Putamen (tissue), 1 donor: ENCODE measurements around the gene AJAP1.
A peak's percentile ranks its signal among the peaks of the same experiment; 100 is the strongest.

Experiments used
- DNase-seq: peaks from one replicate; pipeline ENCODE4 v3.0.0-alpha.2; 2016; ENCODE audit warnings: low spot score

AJAP1 gene

DNA sequence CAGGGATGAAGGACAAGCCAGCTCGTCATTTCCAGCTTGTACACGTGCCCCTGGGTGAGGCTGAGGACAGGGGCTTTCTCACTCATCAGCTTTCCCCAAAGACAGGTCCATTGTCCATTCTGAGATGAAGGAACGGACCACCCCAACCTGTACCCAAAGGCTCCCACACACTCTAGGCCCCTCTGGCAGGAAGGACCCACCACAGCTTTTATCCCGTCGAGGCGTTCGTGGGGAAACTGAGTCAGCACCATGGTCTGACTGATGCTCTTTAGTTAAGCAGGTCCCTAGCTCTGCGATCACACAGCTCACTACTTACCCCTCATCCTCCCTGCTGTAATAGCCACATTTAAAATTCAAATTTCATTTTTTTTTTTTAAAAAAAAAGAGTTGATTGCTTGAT is 117.3 kb downstream of the AJAP1 start:
- no peak for DNase-seq

DNA sequence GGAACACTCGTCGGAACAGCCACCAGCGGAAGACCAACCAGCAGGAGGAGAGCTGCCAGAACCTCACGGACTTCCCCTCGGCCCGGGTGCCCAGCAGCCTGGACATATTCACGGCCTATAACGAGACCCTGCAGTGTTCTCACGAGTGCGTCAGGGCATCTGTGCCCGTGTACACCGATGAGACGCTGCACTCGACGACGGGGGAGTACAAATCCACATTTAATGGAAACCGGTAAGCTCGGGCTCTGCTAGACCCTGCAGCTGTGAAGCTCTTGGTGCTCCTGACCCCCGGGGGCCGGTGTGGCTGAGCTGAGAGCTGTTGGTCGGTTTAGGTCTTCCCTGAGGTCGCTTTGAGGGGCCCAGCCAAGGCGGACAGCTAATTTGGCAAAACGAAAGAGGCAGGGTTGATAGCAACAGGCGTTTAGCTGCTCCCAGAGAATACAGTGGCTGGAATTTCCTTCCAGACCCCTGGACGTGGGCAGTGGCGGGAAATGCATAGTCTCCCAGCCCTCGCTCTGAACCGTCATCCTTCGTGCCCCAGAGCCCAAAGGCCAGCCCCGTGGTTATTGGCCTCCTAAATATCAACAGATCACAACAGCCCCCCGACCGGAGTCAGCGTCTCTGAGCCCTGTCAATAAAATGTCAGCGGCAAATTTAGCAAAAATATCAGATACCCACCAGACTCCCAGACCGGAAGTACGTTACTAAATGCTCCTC is 118.0 kb downstream of the AJAP1 start:
- DNase-seq = no peak

DNA sequence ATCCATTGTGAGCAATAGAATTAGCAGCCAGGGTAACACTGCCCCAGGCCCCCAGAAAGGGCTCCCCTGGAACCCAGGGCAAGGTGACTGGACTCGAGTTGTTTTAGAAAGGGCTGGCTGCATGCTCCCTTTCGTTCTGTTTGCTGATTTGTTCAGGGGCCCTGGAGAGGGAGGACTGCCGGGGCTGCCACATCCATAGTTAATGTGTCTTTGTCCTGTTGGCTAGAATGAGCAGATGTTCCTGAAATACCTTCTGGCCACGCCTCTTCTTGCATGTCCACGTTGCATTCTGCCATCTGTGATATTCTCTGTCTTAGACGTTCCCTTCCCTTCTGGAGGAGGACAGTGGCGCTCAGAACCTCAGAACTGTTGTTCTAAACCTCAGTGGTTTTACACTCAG is 118.8 kb downstream of the AJAP1 start:
- no peak for DNase-seq

DNA sequence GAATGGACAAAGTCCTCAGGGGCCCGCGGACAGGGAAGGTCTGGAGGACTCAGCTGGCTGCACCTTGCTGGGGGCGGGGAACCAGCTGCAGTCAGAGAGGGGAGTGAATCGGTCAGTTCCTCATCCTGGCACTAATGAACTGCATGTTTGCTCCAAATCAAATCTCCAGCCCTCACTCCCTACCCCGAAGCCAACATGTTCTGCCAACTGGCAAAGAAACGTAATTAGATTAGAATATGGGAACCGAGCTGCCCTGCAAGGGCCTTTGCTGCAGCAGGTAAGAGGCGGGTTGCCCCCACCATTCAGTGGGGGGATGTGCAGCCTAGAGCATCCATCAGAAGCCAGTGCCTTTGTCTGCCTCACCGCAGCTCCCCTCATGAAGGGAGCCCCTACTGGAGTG is 121.1 kb downstream of the AJAP1 start:
- no peak for DNase-seq

DNA sequence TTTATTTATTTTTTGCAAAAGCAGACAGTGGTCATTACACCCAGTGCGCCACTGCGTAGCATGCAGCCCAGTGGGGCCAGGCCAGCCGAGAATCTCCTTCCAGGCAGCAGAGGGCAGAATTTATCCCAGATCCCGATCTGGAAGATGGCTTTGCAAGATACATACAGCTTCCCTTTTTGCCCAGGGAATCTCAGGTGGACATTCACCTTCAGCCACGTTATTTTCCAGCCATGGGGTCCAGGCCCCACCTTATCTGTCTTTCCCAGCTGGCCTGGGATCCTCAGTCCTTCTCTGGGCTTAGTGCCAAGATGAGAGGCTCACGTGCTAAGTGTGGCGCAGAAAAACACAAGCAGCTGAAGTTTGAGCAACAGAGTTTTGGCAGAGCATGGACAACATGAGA is 123.6 kb downstream of the AJAP1 start:
- peak; percentile 21 for DNase-seq

DNA sequence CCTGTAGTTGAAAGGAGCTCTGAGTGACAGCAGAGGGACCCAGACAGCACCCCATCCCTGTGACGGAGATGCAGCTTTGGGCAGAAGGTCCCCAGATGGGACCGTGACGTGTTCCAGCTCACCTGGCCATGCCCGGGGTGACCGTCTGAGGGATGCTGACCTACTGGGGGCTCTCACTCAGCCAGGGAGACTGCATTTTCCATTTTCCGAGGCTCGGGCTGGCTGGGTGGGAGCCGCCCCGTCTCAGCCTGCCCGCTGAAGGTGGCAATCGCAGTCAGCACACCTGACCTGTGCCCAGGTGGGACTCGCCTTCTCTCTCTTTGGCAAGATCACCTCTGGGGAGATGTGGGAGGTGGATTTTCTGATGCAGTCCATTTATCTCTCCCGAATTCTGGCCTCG is 127.2 kb downstream of the AJAP1 start:
- DNase-seq = no peak

DNA sequence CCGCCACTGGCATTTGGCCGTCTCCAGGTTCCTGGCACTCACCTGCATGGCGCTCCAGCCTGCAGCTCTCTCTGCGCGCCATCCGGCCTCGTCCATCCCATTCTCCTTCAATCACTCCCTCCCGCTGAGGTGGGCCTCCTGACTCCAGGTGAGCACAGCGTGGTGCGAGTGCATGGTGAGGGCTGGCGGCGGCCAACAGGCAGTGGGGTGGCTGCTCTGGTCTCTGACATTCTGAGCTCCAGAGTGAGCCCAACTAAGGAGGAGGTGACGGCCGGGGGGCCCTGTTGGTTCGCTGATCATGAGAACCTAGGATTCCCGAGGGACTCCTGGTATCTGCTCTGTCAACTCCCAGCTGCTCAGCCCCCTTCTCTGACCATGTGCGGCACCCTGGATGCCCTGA is 130.4 kb downstream of the AJAP1 start:
- no peak for DNase-seq

DNA sequence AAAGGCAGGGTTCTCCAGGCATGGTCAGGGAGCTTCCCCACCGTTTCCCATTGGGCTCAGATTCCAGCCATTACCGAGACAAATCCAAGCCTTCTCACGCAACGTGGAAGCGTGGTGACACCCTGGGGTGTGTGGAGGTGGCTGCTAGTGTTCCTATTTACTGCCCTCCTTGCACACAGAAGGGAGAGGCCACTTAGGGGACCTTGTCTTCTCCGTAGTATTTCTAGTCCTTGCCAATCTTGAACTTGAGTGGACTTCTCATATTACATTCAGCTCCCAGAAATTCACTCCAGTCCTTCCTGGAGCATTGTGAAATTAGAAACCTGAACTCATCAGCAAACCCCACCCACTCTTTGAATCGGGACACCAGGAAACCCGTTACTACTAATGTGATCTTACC is 131.6 kb downstream of the AJAP1 start:
- no peak for DNase-seq

DNA sequence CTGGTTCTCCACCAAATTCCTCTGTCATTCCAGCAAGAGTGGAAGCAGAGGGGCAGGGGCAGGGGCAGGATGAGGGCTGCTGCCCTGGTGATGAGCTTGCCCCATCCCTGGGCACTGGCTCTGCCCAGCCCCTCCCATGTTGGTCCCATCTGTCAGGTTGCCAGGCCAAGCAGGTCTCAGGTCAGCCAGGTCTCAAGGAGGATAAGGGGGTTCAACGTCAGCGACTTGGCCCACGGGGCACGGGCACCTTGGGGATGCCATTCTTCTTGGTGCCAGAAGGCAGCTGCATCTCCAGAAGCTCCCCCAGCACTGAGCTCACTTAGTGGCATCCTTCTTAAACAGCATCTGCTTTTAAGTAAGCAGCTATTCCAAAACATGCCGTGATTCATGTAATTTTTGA is 133.1 kb downstream of the AJAP1 start:
- DNase-seq = no peak

DNA sequence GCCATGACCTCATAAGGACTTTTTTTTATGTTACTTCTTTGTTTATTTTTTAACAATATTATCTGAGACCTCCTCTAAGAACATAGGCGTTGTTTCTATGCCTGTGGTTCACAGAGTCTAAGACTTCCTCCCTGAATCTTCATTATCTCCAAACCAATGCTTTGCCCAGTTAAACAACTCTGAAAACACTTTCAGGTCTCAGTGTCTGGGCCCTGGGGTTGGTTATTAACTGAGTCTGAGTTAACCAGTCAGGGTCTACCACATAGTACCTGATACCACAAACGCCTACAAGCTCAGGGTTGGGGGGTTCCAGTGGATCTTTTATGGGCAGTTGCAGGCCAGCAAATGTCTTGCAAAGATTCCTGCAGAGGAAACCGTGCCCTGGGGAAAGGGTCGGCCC is 138.2 kb downstream of the AJAP1 start:
- DNase-seq = no peak

DNA sequence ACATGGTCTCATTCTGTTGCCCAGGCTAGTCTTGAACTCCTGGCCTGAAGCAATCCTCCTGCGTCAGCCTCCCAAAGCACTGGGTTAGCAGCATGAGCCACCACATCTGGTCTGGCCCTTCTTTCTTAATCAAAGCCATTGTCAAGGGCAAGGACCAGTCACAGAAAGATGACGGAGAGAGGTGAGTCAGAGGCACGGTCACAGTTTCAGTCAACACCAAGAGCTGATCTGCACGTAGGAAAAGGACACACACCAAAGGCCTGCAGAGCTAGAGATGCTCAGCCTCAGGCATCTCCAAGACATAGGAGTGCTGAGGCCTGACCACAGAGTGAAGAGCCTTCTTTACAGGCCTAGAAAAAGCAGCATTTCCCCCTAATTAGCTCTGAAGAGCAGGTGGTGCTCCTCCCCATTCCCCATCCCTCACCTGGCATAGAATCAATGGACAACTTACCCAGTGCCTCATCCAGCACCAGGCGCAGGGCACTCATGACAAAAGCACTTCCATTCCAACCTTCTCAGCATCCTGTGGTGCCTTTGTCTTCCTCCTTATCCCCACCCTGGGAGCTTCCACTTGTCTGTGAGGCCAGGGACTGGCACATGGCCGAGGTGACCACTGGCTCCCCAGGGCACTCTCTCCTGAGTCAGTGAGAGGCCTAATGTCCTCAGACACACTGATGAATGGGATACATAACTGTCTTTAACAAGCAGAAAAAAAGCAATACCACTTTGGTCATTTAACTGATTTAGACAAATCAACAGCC is 139.8 kb downstream of the AJAP1 start:
- DNase-seq = no peak

DNA sequence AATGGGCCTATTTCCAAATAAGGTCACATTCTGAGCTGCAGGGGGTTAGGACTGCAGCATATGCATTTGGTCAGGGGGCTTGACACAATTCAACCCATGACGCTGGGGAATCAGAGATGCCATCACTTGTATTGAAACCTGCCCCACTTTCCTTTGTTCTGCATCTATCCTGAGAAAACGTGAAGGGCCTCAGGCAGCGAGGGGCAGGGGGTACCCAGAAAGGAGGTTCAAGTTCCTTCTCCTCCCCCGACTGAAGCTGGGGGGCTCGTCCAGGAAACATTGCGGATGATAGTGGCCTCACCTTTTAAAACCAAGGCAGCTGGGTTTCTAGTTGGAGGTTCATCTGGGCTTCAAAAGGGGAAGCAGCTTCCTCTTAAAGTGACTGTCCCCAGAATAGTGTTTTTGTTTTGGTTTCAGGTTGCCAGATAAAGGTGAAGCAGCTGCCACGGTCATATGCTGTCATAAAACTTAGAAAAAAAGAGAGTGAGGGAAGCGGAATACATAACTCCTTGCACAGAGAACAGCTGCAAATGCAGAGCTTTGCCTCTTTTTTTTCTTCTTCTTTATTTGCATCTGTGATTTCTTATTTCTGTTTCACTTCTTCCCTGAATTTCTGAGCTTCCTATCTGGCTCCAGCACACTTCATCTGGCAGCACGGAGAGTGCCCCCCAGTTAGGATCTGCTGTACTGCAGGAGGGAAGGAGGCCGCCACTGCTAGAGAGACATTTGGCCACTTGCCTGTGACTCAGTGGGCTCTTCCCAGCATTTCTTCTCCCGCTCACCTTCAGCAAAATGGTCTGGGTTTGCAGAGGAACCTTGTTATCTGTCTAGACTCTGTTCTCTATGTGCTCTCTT is 142.0 kb downstream of the AJAP1 start:
- DNase-seq = no peak

DNA sequence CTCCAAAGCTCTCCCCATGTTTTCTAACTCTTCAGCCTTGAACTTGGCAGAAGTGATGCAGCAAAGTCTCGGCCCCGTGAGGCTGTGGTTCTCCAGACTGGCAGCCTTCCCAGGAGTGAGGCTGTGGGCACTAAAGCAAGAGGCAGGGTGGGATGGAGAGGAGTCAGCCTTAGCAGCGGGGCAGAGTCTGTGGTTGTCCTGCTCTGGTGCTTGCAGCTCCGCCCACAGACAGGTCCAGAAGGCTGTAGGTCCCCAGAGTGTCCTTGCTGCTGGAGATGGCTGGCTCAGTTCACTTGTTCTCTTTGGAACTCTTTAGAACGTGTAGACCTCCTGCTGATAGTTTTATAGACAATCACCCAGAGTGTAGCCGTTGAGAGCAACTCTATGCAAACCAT is 142.6 kb downstream of the AJAP1 start:
- DNase-seq = no peak

DNA sequence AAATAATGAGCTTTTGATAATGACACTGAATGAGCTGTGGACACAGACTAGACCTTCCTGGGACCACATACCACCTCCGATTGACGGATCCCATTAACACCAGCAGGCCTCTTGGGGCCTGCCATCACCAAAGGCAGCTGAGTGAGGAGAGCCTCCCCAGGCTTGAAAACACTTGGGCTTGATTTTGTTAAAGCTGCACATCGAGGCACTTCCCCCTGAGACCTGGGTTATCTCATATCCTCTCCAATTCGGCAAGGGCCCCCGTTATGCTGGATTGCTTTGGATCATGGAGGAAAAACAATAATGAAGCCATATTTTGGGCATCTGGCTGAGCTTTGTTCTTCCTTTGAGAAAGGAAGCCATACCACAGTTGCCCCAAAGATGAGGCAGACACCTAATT is 143.0 kb downstream of the AJAP1 start:
- no peak for DNase-seq

DNA sequence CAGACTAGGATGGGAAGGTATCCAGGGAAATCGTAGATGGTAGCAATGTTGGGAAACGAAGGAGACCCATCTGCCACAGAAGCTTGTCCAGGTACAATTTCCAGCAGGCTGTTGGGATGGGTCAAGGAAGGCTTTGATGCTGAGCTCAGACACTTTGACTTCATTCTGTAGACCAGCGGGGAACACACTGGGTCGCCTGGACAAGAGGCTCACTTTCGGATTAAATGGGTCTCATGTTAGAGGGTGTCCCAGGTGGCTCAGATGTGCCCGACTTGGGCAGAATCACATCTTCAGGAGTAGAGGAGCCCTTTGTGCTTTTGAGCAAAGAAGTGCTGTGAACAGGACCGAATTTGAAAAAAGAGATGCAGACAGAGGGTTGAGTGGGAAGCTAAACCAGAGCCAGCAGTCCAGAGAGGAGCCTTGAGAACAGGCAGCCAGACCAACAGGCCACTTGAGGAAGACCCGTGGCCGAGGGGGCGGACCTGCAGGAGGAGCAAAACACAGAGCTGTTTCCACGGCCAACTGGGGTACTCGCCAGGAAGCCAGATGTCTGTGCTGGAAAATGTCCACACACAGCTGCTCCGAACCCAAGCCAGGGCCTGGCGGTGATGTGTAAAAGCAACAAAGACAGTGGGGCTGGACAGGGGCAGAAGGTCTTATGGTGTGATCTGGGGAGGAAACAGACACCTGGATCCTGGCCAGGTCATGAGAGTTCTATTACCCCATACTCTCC is 146.9 kb downstream of the AJAP1 start:
- peak; percentile 70 for DNase-seq

DNA sequence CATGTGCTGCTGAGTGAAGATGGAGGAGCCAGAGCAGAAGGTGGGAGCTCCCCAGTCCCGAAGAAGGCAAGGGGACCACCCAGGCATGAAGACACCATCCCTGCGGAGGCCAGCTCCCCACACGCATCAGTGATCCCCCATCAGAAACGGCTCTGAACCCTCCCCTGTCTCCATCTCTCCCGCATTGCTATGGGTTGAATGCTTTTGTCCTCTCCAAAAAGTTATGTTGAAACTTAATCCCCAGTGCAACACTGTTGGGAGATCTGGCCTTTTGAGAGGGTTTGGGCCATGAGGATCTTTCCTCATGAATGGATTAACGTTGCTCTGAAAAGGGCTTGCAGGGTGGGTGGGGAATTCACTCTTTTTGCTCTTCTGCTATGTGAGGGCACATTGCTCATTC is 147.6 kb downstream of the AJAP1 start:
- no peak for DNase-seq

DNA sequence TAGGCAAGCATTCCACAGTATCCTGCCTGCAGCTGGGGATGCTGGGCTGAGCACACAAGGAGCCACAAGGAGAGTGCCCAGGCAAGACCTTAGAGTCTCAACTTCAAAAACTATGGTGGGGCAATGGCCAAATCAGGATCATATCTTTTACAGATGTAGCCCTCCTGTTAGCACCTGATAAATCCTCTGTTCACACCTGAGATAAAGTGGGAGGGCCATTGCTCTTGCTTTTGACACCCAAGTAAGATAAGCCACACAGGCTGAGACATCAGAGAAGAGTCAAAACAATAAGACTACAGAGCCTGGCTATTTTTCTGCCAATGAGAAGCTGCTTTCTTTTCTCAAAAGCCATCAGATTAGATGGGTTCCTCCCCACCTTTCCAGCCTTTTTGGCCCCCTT is 148.9 kb downstream of the AJAP1 start:
- DNase-seq = no peak

DNA sequence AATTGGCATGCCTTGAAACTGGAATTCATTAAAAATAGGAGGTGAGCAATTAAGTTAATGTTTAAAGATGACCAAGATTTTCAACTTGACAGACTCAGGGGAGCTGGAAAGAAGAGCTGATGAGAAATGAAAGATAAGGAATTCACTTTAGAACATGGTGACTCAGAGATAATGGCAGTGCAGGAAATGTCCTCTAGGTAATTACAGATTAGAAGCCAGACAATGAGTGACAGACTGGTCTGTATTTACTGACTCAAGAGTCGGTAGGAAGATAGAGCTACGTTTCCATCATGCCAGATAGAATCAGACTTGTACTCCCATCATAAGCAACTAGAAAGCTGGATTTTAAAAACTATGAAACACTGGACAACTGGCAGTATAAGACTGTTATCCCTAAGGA is 151.6 kb downstream of the AJAP1 start:
- DNase-seq = no peak

DNA sequence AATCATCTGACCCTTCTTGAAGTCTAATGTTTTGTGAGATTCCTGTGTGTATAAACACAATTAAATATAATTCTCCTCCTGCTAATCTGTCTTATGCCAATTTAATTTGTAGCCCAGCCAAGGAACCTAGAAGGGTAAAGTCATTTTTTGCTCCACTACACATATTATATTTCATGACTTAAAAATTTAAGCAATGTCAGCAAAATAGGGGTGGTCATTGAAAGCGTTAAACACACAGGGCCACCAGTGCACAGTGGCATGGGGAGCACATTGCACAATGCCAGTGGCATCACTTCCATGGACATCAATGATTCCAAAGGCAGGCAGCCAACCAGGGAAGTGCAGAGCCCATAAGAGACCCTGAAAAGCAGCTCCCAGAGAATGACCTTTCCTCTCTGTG is 166.1 kb downstream of the AJAP1 start:
- DNase-seq = no peak

DNA sequence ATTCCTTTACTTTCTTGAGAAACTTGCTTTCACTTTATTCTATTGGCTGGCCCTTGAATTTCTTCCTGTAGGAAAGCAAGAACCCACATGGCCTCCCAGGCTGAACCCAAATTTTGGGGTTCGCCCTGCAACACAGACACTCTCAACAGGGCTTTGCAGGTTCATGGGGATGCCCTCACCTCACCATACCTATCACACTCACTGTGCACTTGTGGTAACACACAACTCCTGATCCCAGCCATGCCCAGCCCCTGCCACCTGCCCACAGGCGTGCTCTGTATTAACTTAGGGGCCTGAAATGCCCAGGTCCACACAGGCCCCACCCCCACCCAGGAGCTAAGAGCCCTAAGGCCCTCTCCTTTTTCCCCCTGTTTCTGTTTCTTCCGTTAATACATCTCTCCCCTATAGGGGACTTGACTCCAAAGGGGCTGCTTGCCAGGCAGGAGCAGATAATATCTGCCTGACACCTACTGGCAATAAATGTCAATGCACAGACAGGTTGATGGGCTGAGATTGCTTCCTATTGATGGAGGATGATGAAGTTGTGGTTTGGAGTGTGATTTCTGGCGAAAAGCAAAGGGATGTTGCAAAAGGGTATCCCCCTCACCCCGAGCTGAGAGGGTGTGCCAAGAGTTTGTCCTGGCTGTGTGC is 171.5 kb downstream of the AJAP1 start:
- peak; percentile 47 for DNase-seq

DNA sequence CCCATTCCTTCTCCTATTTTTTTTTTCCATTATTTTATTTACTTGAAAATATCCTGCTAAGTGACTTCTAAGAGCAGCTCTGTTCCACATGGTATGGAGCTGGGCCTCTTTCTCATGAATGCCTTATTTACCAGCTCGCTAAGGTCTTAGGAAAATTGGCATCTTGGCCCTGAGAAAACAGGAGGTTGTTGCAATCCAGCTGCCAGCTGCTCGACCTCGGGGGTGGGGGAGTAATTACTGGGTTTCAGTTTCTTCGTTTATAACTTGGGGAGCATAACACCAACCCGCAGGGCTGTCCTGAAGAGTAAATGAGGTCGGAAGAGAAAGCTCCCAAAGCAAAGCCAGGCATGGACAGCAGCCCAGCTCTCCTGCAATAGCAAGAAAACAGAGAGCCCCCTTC is 176.3 kb downstream of the AJAP1 start:
- no peak for DNase-seq

DNA sequence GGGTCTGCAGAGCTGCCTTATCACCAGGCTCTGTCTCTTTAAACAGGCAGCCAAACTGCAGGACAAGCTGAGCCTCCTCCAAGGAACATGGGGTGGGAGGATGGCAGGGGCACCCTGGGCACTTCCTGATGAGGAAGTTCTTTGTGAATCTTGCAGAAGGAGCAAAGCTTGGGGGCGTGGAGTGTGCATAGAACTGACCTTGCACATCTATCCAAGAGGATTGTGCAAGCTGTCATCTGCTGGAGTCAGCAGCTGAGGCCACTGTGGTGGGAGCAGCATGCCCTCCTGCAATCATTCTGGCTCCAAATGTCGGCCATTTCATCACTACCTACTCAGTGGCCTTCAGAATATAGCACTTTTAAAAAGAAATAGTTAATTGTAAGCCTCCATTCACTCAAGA is 182.2 kb downstream of the AJAP1 start:
- DNase-seq = no peak
